ENCODE results near the gene RNF141. TPM values are rescaled to one million over a fixed set of nuclear protein-coding genes. Genes with fewer than 3 reads are reported as not detected.

Gene RNF141
- total RNA-seq, 1 donor from 2014 or later = 49.3 TPM

DNA sequence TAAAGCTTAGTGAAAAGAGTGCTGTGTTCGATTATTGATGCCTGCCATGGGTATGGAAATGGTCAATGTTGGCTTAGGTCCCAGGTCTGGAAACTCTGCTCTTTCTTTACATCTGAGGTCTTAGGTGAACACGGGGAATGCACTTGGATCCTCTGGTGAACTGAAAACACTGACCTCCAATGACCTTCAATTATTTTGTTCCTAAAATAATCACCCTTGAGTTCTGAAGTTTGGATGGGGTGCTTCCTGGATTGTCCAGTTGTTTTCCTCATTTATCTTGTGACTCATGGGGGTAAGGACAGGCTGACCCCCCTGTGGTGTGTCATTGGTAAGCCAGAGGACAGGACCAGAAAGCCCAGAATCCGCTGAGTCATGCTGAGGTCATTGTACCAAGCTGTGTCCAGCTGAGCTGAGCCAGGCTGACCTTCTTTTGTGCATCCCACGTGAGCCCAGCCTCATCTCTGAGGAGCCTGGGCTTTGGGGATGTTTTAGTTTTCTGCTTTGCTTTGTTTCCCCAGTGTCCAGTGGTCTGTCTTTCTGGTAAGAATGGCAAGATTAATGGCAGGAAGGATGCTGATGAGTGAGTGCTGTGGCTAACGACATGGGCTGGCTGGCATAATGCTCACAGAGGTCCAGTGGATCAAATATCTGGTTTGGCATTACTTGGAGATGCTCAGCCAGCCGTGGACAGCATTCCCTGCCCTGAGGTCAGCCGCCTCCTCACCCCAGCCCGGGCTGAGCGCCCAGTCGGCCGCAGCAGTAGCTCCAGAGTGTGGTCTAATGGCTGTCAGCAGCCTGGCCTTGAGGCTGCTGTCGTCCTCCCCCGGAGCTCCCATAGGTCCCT lies 50.4 kb downstream of the RNF141 start:
- Mint-ChIP-seq H3K4me3 (peak overlapping the region; percentile 43), H3K9me3 (peaks cover 10% of the 10 kb centered on the region), H3K27ac (peak overlapping the region; percentile 60), H3K27me3 (ENCODE audit: insufficient read depth, low read depth) (peaks cover 9% of the 10 kb centered on the region), H3K36me3 (peaks cover 13% of the 10 kb centered on the region), H3K4me1 (peaks cover 28% of the 10 kb centered on the region)
- H4K20me1 ChIP-seq (ENCODE audit: low read depth) = no peaks in the 10 kb centered on the region
- no peak overlapping the region for H3K27ac ChIP-seq
- peak; percentile 69 for DNase-seq (ENCODE audit: low spot score)
- H3F3A ChIP-seq (ENCODE audit: low read depth) = peaks cover 4% of the 10 kb centered on the region
- no peaks in the 10 kb centered on the region for H3K9me3 ChIP-seq (ENCODE audit: low read depth)
- no peak overlapping the region for H2AFZ ChIP-seq (replicated peaks)
- peak overlapping the region; percentile 35 for H3K4me2 ChIP-seq
- no peak overlapping the region for H3K4me3 ChIP-seq
- H3K4me1 ChIP-seq = peaks cover 11% of the 10 kb centered on the region
- no peaks in the 10 kb centered on the region for H3K36me3 ChIP-seq
- H3K79me2 ChIP-seq (ENCODE audit: low read depth) = no peaks in the 10 kb centered on the region
- TF ChIP-seq EZH2 (IDR thresholded peaks at IDR 0.05) (no peak), EZH2phosphoT487 (IDR thresholded peaks at IDR 0.05) (no peak)
- TF ChIP-seq, protein P1, sequence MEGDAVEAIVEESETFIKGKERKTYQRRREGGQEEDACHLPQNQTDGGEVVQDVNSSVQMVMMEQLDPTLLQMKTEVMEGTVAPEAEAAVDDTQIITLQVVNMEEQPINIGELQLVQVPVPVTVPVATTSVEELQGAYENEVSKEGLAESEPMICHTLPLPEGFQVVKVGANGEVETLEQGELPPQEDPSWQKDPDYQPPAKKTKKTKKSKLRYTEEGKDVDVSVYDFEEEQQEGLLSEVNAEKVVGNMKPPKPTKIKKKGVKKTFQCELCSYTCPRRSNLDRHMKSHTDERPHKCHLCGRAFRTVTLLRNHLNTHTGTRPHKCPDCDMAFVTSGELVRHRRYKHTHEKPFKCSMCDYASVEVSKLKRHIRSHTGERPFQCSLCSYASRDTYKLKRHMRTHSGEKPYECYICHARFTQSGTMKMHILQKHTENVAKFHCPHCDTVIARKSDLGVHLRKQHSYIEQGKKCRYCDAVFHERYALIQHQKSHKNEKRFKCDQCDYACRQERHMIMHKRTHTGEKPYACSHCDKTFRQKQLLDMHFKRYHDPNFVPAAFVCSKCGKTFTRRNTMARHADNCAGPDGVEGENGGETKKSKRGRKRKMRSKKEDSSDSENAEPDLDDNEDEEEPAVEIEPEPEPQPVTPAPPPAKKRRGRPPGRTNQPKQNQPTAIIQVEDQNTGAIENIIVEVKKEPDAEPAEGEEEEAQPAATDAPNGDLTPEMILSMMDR (IDR thresholded peaks at IDR 0.05) = no peak
- no peaks in the 10 kb centered on the region for H3K27me3 ChIP-seq
- no peak overlapping the region for H3K9ac ChIP-seq

DNA sequence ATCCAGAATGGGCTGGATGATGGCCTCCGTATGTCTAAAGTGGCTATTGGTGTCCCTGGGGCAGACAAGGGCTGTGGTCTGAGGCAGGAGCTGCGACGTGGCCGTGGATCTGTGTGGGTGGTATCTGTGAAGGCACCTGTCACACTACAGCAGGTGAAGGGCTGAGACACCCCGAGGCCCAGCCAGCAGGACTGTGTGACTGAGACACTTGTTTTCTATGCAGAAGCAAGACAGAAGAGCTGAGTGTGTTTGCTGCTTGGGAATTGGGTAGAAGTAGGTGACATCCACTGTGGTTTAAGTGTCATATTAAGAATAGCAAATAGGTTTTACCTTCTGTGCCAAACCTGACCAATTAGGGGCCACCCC lies 51.0 kb downstream of the RNF141 start:
- DNase-seq (ENCODE audit: low spot score) = no peak
- H3F3A ChIP-seq (ENCODE audit: low read depth) = peaks cover 4% of the 10 kb centered on the region
- no peaks in the 10 kb centered on the region for H3K27me3 ChIP-seq
- TF ChIP-seq, protein P1 (IDR thresholded peaks at IDR 0.05) = no peak
- TF ChIP-seq EZH2phosphoT487 (IDR thresholded peaks at IDR 0.05) = no peak
- no peak for TF ChIP-seq EZH2 (IDR thresholded peaks at IDR 0.05)
- H3K9ac ChIP-seq = no peak overlapping the region
- H3K4me3 ChIP-seq = no peak overlapping the region
- peaks cover 9% of the 10 kb centered on the region for H3K27me3 Mint-ChIP-seq (ENCODE audit: insufficient read depth, low read depth)
- no peaks in the 10 kb centered on the region for H4K20me1 ChIP-seq (ENCODE audit: low read depth)
- no peaks in the 10 kb centered on the region for H3K79me2 ChIP-seq (ENCODE audit: low read depth)
- peaks cover 28% of the 10 kb centered on the region for H3K4me1 Mint-ChIP-seq
- no peak overlapping the region for H3K4me2 ChIP-seq
- H3K4me1 ChIP-seq = peaks cover 11% of the 10 kb centered on the region
- H3K36me3 Mint-ChIP-seq = peaks cover 13% of the 10 kb centered on the region
- H3K36me3 ChIP-seq = no peaks in the 10 kb centered on the region
- no peaks in the 10 kb centered on the region for H3K9me3 ChIP-seq (ENCODE audit: low read depth)
- H2AFZ ChIP-seq (replicated peaks) = no peak overlapping the region
- peaks cover 10% of the 10 kb centered on the region for H3K9me3 Mint-ChIP-seq
- peak overlapping the region; percentile 88 for H3K27ac Mint-ChIP-seq
- H3K27ac ChIP-seq = no peak overlapping the region
- no peak overlapping the region for H3K4me3 Mint-ChIP-seq

DNA sequence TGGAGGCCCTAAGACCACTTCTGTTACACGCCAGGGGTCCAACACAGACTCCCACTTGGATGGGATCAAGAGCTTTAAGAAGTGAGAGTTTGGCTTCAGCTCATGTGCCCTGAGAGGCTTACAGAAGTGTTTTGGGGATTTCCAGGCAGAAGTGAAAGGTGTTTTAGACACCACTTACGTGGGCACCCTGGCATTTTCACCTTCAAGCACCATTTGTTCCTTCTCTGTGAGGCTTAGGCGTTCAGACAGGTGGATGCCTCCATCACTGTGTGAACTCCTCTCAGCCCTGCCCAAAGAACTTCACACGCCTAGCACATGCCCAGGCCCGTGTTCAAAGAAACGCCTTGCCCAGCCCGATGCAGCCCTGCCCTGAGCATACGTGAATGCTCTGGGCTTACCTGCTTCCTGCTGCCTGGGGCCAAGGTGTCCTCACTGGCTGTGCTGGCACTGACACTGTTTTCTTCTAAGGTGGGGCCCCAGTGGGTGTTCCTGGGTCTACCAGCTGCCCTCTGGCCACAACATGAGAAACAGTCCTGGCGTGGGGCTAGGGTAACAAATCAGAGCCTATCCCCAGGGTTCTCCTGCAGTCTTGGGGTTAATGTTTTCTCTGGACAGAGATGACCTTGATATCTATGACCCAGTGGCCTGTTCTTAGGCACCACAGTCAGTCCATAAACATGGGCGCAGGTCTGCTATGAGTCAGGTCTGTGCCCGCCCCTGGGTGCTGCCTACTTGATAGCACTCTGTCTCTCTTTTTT lies 51.9 kb downstream of the RNF141 start:
- TF ChIP-seq, protein P1 (IDR thresholded peaks at IDR 0.05) = no peak
- TF ChIP-seq EZH2phosphoT487 (IDR thresholded peaks at IDR 0.05) (no peak), EZH2 (IDR thresholded peaks at IDR 0.05) (no peak)
- Histone ChIP-seq H3K9me3 (ENCODE audit: low read depth) (no peaks in the 10 kb centered on the region), H2AFZ (replicated peaks) (no peak overlapping the region), H3K27me3 (no peaks in the 10 kb centered on the region), H3F3A (ENCODE audit: low read depth) (peaks cover 4% of the 10 kb centered on the region), H3K4me2 (no peak overlapping the region), H3K4me1 (peaks cover 11% of the 10 kb centered on the region), H3K36me3 (no peaks in the 10 kb centered on the region), H3K9ac (no peak overlapping the region), H3K79me2 (ENCODE audit: low read depth) (no peaks in the 10 kb centered on the region), H4K20me1 (ENCODE audit: low read depth) (no peaks in the 10 kb centered on the region), H3K27ac (no peak overlapping the region), H3K4me3 (no peak overlapping the region)
- Mint-ChIP-seq H3K9me3 (peaks cover 8% of the 10 kb centered on the region), H3K27ac (no peak overlapping the region), H3K27me3 (ENCODE audit: insufficient read depth, low read depth) (peaks cover 7% of the 10 kb centered on the region), H3K4me1 (peaks cover 28% of the 10 kb centered on the region), H3K4me3 (no peak overlapping the region), H3K36me3 (peaks cover 9% of the 10 kb centered on the region)
- no peak for DNase-seq (ENCODE audit: low spot score)

All from neural progenitor cell (in vitro differentiated cells).